ENCODE results near the gene SHOC2.

The SHOC2 gene

DNA sequence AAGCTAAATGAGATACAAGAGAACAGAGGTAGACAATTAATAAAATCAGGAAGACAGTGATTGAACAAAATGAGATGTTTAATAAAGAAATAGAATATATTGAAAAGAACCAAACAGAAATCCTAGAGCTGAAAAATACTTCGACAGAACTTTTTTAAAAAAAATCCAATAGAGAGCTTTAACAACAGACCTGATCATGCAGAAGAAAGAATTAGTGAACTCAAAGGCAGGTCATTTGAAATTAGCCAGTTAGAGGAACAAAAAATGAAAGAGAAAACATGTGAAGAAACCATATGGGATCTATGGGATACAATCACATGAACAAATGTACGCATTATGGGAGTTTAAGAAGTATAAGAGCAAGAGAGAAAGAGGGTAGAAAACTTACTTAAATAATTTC, 120.1 kb downstream of the SHOC2 start:
- DNase-seq (ENCODE audit: low read depth in 2 of 3, low spot score in 2 of 3) = no peak

DNA sequence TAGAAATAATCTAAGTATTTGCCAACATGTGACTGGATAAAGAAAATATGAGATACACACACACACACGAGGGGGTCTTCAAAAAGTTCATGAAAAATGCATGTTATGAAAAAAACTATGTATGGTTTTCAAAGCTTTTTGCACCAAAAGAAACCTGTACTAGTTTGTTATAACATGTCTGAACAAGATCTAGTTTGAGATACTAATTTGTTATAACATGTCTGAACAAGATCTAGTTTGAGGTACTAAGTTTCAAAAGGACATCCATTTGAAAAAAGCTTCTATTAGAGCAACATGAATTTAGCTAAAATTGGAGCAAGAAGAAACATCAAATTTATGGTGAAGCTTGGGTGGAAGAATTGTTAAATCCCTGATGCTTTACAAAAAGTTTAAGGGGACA, 137.6 kb downstream of the SHOC2 start:
- DNase-seq (ENCODE audit: low read depth in 2 of 3, low spot score in 2 of 3) = no peak
